SK-N-SH treated with all-trans-retinoic acid at 6 μM for 48 hours (cell line): Measurements from ENCODE around the gene ZNF14.

Experiments
- BACH2 ChIP-seq: fragments of 250-450 bp; sonication (Bioruptor Pico); IDR thresholded peaks from 2 replicates; pipeline ENCODE4 v1.9.0; 2021; ENCODE audit warnings: mild to moderate bottlenecking, borderline replicate concordance
- CSDC2 ChIP-seq: fragments of 250-450 bp; sonication (Bioruptor Pico); IDR thresholded peaks from 2 replicates; pipeline ENCODE4 v1.5.0; 2020; ENCODE audit warnings: mild to moderate bottlenecking, moderate library complexity
- ISL1 ChIP-seq: fragments of 250-450 bp; sonication (Bioruptor Pico); IDR thresholded peaks from 2 replicates; pipeline ENCODE4 v2.1.2; 2022; ENCODE audit warnings: mild to moderate bottlenecking, moderate library complexity
- PPARA ChIP-seq: fragments of 250-450 bp; sonication (Bioruptor Pico); IDR thresholded peaks from 2 replicates; pipeline ENCODE4 v1.5.0; 2020; ENCODE audit warnings: mild to moderate bottlenecking, borderline replicate concordance
- RARB ChIP-seq: fragments of 250-450 bp; sonication (Bioruptor Pico); IDR thresholded peaks from 2 replicates; pipeline ENCODE4 v1.8.0; 2021; ENCODE audit warnings: mild to moderate bottlenecking, moderate library complexity
- SNAI2 ChIP-seq: fragments of 250-450 bp; sonication (Bioruptor Pico); IDR thresholded peaks from 2 replicates; pipeline ENCODE4 v1.5.0; 2020; ENCODE audit warnings: mild to moderate bottlenecking, moderate library complexity
- TCF4 ChIP-seq: fragments of 250-450 bp; sonication (Bioruptor Pico); IDR thresholded peaks from 2 replicates; pipeline ENCODE4 v1.8.0; 2021; ENCODE audit warnings: mild to moderate bottlenecking, moderate library complexity, borderline replicate concordance
- ZC3H10 ChIP-seq: fragments of 250-450 bp; sonication (Bioruptor Pico); IDR thresholded peaks from 2 replicates; pipeline ENCODE4 v1.5.1; 2021; ENCODE audit warnings: mild to moderate bottlenecking, moderate library complexity
- ZFP3 ChIP-seq: fragments of 250-450 bp; sonication (Bioruptor Pico); IDR thresholded peaks from 2 replicates; pipeline ENCODE4 v1.5.0; 2020; ENCODE audit warnings: mild to moderate bottlenecking, moderate library complexity
- ZFP30 ChIP-seq: fragments of 450-650 bp; formaldehyde crosslinking; IDR thresholded peaks from 2 replicates; pipeline ENCODE4 v1.5.0; 2022; ENCODE audit warnings: mild to moderate bottlenecking, moderate library complexity
- ZNF565 ChIP-seq: fragments of 450-650 bp; formaldehyde crosslinking; conservative IDR thresholded peaks from 2 replicates; pipeline ENCODE4 v1.5.0; 2020; ENCODE audit warnings: low read depth, mild to moderate bottlenecking, moderate library complexity
- ZNF70 ChIP-seq: fragments of 450-650 bp; formaldehyde crosslinking; IDR thresholded peaks from 2 replicates; pipeline ENCODE4 v1.5.0; 2020; ENCODE audit warnings: mild to moderate bottlenecking, moderate library complexity
- ZNF8 ChIP-seq: fragments of 450-650 bp; formaldehyde crosslinking; IDR thresholded peaks from 2 replicates; pipeline ENCODE4 v1.5.0; 2020; ENCODE audit warnings: mild to moderate bottlenecking, moderate library complexity
- TF ChIP-seq, protein P1 (sequence below): fragments of 250-450 bp; sonication (Bioruptor Pico); IDR thresholded peaks from 2 replicates; pipeline ENCODE4 v1.5.0; 2020; ENCODE audit warnings: mild to moderate bottlenecking, moderate library complexity

DNA sequence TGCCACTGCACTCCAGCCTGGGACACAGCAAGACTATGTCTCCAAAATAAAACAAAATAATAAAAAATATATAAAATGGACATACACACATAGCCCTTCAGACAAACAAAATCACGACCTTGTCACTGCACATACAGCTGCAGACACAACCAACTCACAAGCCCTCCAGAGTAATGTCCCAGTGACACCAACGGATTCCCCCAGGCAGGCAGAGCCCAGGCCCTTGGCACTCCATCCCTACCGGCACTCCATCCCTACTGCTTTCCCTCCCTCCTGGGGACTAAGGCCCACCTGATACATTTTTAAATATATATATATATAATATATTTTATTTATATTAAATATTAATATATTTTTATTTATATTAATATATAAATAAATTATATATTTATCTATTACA, 45.8 kb downstream of the ZNF14 start:
- TF ChIP-seq ZC3H10 (CRISPR knock-in tag): no peak
- TF ChIP-seq ZNF8: no peak
- TF ChIP-seq ZFP30 (CRISPR knock-in tag): no peak
- no peak for TF ChIP-seq CSDC2 (CRISPR knock-in tag)
- no peak for TF ChIP-seq ISL1 (CRISPR knock-in tag)
- TF ChIP-seq ZNF565 (CRISPR knock-in tag): no peak
- TF ChIP-seq SNAI2 (CRISPR knock-in tag): no peak
- TF ChIP-seq RARB (CRISPR knock-in tag): no peak
- no peak for TF ChIP-seq ZNF70 (CRISPR knock-in tag)
- TF ChIP-seq PPARA (CRISPR knock-in tag): no peak
- TF ChIP-seq, protein P1, sequence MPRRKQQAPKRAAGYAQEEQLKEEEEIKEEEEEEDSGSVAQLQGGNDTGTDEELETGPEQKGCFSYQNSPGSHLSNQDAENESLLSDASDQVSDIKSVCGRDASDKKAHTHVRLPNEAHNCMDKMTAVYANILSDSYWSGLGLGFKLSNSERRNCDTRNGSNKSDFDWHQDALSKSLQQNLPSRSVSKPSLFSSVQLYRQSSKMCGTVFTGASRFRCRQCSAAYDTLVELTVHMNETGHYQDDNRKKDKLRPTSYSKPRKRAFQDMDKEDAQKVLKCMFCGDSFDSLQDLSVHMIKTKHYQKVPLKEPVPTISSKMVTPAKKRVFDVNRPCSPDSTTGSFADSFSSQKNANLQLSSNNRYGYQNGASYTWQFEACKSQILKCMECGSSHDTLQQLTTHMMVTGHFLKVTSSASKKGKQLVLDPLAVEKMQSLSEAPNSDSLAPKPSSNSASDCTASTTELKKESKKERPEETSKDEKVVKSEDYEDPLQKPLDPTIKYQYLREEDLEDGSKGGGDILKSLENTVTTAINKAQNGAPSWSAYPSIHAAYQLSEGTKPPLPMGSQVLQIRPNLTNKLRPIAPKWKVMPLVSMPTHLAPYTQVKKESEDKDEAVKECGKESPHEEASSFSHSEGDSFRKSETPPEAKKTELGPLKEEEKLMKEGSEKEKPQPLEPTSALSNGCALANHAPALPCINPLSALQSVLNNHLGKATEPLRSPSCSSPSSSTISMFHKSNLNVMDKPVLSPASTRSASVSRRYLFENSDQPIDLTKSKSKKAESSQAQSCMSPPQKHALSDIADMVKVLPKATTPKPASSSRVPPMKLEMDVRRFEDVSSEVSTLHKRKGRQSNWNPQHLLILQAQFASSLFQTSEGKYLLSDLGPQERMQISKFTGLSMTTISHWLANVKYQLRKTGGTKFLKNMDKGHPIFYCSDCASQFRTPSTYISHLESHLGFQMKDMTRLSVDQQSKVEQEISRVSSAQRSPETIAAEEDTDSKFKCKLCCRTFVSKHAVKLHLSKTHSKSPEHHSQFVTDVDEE (CRISPR knock-in tag): no peak
- no peak for TF ChIP-seq ZFP3
- TF ChIP-seq TCF4 (CRISPR knock-in tag): no peak
- no peak for TF ChIP-seq BACH2 (CRISPR knock-in tag)
